BJ (cell line): ENCODE data around the gene ITM2C. TPM values are rescaled to one million over a fixed set of nuclear protein-coding genes. Genes with fewer than 3 reads are reported as not detected.

Experiments
- CTCF ChIA-PET: fragments of 350-600 bp; formaldehyde crosslinking; extraction: SDS; loops from one replicate; lab custom pipeline; 2021; ENCODE audit warnings: antibody characterized with exemption, inconsistent platforms; lab: Yijun Ruan, JAX
- POLR2A ChIA-PET: fragments of 300-600 bp; sonication (Branson Sonifier 250); formaldehyde crosslinking; extraction: SDS; loops from one replicate; lab custom pipeline; 2021; ENCODE audit warnings: antibody characterized with exemption; lab: Charles Lee
- DNase-seq: peaks from one replicate; pipeline ENCODE4 v3.0.0-alpha.2; 2011; ENCODE audit warnings: low read depth
- H3K27me3 ChIP-seq: 2 replicates; pipeline ENCODE4 v1.6.0; 2011; ENCODE audit warnings: low read length; ENCODE audit not compliant: control insufficient read depth, insufficient read depth
- H3K36me3 ChIP-seq: 2 replicates; pipeline ENCODE4 v1.5.1; 2011; ENCODE audit warnings: low read length; ENCODE audit not compliant: control insufficient read depth, insufficient read depth
- H3K4me3 ChIP-seq: 2 replicates; pipeline ENCODE4 v1.5.1; 2011; ENCODE audit warnings: low read depth, mild to moderate bottlenecking, control low read depth, low read length
- polyA plus RNA-seq: library from polyadenylated mRNA; depleted of rRNA; stranded (reverse); fragments of >200 nt; gene quantifications from 2 replicates; pipeline ENCODE4 v1.2.3, GENCODE V29; 2011
- TF ChIP-seq, protein P1 (sequence below): IDR thresholded peaks from 2 replicates; pipeline ENCODE4 v1.5.1; 2011; ENCODE audit warnings: low read depth, mild to moderate bottlenecking, control low read depth, inconsistent platforms, low read length, moderate library complexity; ENCODE audit not compliant: insufficient read depth

Gene ITM2C
- polyA plus RNA-seq, 1 experiment: 885 TPM

DNA sequence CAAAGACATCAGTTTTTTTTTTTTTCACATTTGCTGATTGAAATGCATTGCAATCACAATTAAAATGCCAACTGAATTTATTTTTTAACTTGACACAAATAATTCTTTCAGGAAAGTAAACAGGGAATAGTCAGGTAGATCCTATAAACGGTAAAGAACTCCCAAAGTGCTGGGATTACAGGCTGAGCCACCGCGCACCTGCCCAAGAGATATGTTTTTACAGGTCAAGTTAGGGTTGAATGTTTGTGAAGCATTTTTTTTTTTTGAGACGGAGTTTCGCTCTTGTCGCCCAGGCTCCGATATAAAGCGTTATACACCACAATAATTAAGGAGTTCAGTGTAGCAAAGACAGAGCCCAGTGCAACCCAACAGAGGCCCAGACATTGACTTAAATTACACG lies 15.1 kb downstream of the ITM2C start:
- ChIA-PET CTCF (no interaction called here), POLR2A (no interaction called here)
- TF ChIP-seq, protein P1, sequence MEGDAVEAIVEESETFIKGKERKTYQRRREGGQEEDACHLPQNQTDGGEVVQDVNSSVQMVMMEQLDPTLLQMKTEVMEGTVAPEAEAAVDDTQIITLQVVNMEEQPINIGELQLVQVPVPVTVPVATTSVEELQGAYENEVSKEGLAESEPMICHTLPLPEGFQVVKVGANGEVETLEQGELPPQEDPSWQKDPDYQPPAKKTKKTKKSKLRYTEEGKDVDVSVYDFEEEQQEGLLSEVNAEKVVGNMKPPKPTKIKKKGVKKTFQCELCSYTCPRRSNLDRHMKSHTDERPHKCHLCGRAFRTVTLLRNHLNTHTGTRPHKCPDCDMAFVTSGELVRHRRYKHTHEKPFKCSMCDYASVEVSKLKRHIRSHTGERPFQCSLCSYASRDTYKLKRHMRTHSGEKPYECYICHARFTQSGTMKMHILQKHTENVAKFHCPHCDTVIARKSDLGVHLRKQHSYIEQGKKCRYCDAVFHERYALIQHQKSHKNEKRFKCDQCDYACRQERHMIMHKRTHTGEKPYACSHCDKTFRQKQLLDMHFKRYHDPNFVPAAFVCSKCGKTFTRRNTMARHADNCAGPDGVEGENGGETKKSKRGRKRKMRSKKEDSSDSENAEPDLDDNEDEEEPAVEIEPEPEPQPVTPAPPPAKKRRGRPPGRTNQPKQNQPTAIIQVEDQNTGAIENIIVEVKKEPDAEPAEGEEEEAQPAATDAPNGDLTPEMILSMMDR: no peak
- peaks cover 27% of the 10 kb centered on the region for H3K36me3 ChIP-seq
- no peaks in the 10 kb centered on the region for H3K27me3 ChIP-seq
- no peak for DNase-seq
- H3K4me3 ChIP-seq: no peak overlapping the region

DNA sequence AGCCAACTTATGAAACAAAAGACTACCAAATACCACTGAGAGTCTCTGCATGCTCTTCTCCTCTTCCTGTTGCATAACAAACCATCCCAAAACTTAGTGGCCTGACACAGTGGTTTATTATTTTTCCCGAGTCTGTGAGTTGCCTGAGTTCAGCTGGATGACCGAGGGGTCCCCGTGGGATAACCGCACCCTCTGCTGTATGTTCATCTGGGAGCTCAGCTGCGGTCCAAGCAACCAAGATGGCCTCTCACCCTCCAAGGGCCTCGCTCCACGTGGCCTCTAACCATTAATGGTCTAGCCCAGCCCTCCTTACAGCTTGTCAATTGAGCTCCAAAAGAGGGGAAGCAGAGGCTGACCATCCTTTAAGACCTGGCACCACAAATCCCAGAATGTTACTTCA lies 17.1 kb downstream of the ITM2C start:
- Histone ChIP-seq H3K36me3 (peaks cover 19% of the 10 kb centered on the region), H3K27me3 (no peaks in the 10 kb centered on the region; the same call in 1 of the 2 replicates), H3K4me3 (no peak overlapping the region)
- TF ChIP-seq, protein P1: no peak
- ChIA-PET CTCF (no interaction called here), POLR2A (no interaction called here)
- no peak for DNase-seq

DNA sequence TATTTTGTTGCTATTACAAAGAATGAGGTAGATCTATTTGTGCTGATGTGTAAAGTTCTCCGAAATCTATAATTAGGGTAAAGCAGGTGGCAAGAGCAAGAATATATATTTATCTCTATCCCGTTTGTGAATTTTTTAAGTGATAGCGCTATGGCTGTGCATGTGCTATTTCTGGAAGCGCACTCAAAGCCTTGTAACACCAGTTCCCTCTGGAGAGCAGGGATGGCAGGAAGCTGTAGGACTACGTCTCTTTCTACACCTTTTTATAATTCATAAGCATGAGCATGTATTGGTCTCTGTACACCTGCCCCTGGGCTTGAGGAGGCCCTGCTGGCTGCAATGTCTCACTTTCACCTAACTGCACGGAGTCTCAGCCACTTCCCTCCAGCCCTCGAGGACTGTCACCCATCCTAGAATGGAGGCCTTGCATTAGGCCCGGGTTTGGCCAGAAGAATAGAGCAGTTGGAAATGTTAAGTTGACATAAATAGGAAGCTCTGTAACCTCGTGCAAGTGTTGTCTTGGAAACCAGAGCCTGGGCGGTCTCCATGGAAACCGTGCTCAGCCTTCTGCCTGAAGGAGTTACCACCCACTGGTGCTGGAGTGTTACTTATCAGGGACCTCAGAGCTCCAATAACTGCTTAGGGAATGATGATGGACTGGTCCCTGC lies 20.9 kb downstream of the ITM2C start:
- POLR2A ChIA-PET: no interaction called here
- CTCF ChIA-PET: interaction anchor here (0.9 to 1.9 kb wide), 3 partner anchors 8 to 101 kb away, joined by 3 to 5 read pairs (median 3); no protein-coding TSS in a partner anchor

DNA sequence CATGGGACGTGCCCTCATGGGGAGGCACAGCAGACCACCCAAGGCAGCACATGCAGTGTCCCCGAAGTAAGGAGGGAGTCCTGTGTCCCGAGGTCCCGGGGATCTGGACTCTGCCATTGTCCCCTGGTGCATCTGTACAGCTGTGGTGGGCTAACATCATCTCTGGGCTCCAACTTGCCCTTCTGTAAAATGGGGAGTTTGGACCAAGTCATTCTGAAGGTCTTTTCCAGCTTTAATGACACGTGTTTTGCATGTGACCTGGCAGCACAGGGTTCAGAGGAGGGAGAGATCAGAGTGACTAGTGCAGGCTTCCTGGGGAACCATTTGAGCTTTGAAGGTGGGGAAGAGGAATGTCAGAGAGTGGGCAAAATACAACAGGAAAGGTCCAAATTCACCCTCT lies 21.5 kb downstream of the ITM2C start:
- no peak for DNase-seq

More for the DNA sequence above, 20.9 kb downstream of the ITM2C start:
- no peaks in the 10 kb centered on the region for H3K36me3 ChIP-seq
- no peak overlapping the region for H3K4me3 ChIP-seq
- TF ChIP-seq, protein P1: no peak
- no peak for DNase-seq
- peaks cover 4% of the 10 kb centered on the region for H3K27me3 ChIP-seq

DNA sequence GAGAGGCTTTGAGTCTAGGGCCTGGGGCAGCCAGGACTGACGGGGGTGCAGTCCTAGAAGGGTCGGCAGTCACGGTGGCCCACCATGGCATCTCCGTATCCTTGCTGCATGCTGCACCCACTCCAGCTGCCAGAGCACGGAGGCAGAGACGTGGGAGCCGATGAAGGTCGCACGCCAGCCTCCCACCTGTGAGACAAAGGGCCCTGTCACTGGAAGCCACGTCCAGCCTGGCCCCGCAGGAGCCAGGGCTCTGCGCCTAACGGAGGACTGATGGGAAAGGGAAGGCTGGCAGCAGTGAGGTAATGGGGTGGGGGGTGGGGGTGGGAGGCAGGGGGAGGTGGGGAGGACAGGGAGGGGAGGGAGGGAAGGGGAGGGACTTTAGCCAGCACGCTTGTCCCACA lies 21.9 kb downstream of the ITM2C start:
- POLR2A ChIA-PET: no interaction called here
- Histone ChIP-seq H3K27me3 (peaks cover 4% of the 10 kb centered on the region), H3K4me3 (no peak overlapping the region), H3K36me3 (no peaks in the 10 kb centered on the region)
- TF ChIP-seq, protein P1: no peak
- CTCF ChIA-PET: interaction anchor here (0.9 to 1.0 kb wide), 2 partner anchors 9 to 100 kb away, joined by 3 read pairs; no protein-coding TSS in a partner anchor
- DNase-seq: no peak

More for the DNA sequence above, 21.5 kb downstream of the ITM2C start:
- CTCF ChIA-PET: interaction anchor here (0.9 to 1.0 kb wide), 2 partner anchors 9 to 101 kb away, joined by 3 read pairs; no protein-coding TSS in a partner anchor
- TF ChIP-seq, protein P1: no peak
- peaks cover 4% of the 10 kb centered on the region for H3K27me3 ChIP-seq
- H3K36me3 ChIP-seq: no peaks in the 10 kb centered on the region
- no peak overlapping the region for H3K4me3 ChIP-seq
- POLR2A ChIA-PET: no interaction called here
